ENCODE measurements around the gene CAPZA1. TPM values are rescaled to one million over a fixed set of nuclear protein-coding genes. Genes with fewer than 3 reads are reported as not detected.

Gene CAPZA1
- total RNA-seq, 1 experiment from 2014 or later: 108 TPM

GRCh38 chr1:112711670-112712069 lies 92.0 kb downstream of the CAPZA1 start:
- H3K4ac ChIP-seq (ENCODE audit: low read depth, low read length): no peak overlapping the region
- no peak overlapping the region for H2BK20ac ChIP-seq (ENCODE audit: low read depth, low read length, poor library complexity, severe bottlenecking)
- no peak overlapping the region for H4K5ac ChIP-seq (ENCODE audit: insufficient read length, low read depth, low read length)
- Mint-ChIP-seq H3K4me3 (no peak overlapping the region; a peak in 1 of 5 replicates), H3K36me3 (ENCODE audit: insufficient read depth in 1 of 3, low read depth in 3 of 3) (peaks cover 13 to 24% (median 17%) of the 10 kb centered on the region in 3 experiments), H3K4me1 (peaks cover 49 to 51% of the 10 kb centered on the region in 2 experiments), H3K9me3 (peaks cover 0 to 3% of the 10 kb centered on the region in 2 experiments; a peak in 1 of 5 replicates), H3K27ac (no peak overlapping the region), H3K27me3 (ENCODE audit: low read depth) (peaks cover 59% of the 10 kb centered on the region)
- H3K23ac ChIP-seq (ENCODE audit: insufficient read length, low read depth, low read length): no peak overlapping the region
- H2AFZ ChIP-seq (ENCODE audit: low read length): no peak overlapping the region
- H2AK5ac ChIP-seq (ENCODE audit: insufficient read length, low read length): no peak overlapping the region
- H3K56ac ChIP-seq (ENCODE audit: insufficient read length, low read depth, low read length): no peak overlapping the region
- no peak overlapping the region for H4K8ac ChIP-seq (replicated peaks; ENCODE audit: insufficient read length, low read depth, low read length)
- no peak for TF ChIP-seq CTCF (conservative IDR thresholded peaks at IDR 0.05)
- no peak overlapping the region for H2BK5ac ChIP-seq (ENCODE audit: insufficient read length, low read length)
- H4K91ac ChIP-seq (ENCODE audit: insufficient read length, low read depth, low read length): no peak overlapping the region
- no peak overlapping the region for H3K18ac ChIP-seq (ENCODE audit: insufficient read length, low read depth, low read length)
- no peaks in the 10 kb centered on the region; the same call in 1 of the 2 replicates for H3K79me2 ChIP-seq (ENCODE audit: insufficient read depth, low read length)
- no peak overlapping the region for H3K4me2 ChIP-seq (ENCODE audit: insufficient read depth, insufficient read length, low read length)
- no peaks in the 10 kb centered on the region for H3K9me3 ChIP-seq (ENCODE audit: control insufficient read depth, low read depth, low read length)
- H2BK15ac ChIP-seq (ENCODE audit: low read depth, low read length): no peak overlapping the region
- no peak for DNase-seq
- H3K27me3 ChIP-seq (ENCODE audit: insufficient read depth, low read length): no peaks in the 10 kb centered on the region
- no peak overlapping the region for H3K14ac ChIP-seq (ENCODE audit: insufficient read depth, low read length)
- peaks cover 23% of the 10 kb centered on the region for H3K23me2 ChIP-seq (ENCODE audit: insufficient read length, low read depth, low read length, poor library complexity, severe bottlenecking)
- H3T11ph ChIP-seq (ENCODE audit: low read length): no peak overlapping the region
- no CpG with 5 or more reads among the region's 11 CpGs for WGBS (ENCODE audit: extremely low coverage, insufficient read length, low lambda C conversion rate)
- no peaks in the 10 kb centered on the region for H3K79me1 ChIP-seq (ENCODE audit: insufficient read depth, low read depth, low read length, poor library complexity, severe bottlenecking)
- no peaks in the 10 kb centered on the region for H4K20me1 ChIP-seq (ENCODE audit: control insufficient read depth, insufficient read depth, insufficient read length)
- H2BK12ac ChIP-seq (ENCODE audit: insufficient read length, low read depth, low read length): no peak overlapping the region
- H2BK120ac ChIP-seq (ENCODE audit: low read depth, low read length, poor library complexity, severe bottlenecking): no peak overlapping the region
- no peak overlapping the region for H3K27ac ChIP-seq (ENCODE audit: insufficient read length, low read depth, low read length)
- peaks cover 7% of the 10 kb centered on the region for H3K4me1 ChIP-seq (ENCODE audit: insufficient read depth, low read length)
- no peak overlapping the region for H3K9ac ChIP-seq (ENCODE audit: extremely low read depth, insufficient read length, low read length)

Measured in H9 (cell line).